Measurements from ENCODE around the gene C10orf62.
"Not testable (repeated sequence)": the region's sequence is repeated elsewhere in the genome, so short reads cannot be mapped to it uniquely, and the experiment has no call there.

C10orf62 gene, protein sequence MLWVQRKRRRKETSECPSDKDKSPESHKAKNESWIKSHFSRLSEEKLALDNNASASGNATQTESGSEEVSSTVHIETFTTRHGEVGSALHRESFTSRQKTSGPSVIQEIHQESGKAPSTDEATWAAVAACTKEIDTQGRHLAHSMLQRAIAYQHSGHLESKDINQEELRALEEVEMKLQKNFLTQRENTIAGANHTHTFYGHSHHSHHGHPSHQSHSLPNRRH

DNA sequence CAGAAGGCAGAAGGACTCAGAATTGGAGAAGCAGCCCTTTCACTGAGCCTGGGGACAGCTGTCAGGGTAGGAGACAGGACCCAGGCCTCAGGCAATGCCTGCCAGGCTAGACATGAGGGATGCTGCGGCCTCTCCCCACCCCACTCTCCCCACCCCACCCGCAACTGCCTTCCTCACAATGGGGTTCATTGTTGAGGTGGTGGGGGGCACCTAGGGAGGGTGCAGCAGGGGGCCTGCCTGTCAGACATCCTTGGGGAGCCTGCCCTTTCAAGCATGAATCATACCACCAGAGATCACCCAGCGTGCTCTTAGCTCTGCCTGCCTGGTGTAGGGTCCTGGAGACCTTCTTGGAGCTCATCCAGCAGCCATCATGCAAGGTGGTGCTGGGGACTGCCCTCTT, at the start of gene C10orf62:
TSS of gene C10orf62 (plus strand) at position 243 of the 400 bp plus-strand sequence. CDS start 177 bp downstream, outside the sequence.
- DNase-seq, result no peak

DNA sequence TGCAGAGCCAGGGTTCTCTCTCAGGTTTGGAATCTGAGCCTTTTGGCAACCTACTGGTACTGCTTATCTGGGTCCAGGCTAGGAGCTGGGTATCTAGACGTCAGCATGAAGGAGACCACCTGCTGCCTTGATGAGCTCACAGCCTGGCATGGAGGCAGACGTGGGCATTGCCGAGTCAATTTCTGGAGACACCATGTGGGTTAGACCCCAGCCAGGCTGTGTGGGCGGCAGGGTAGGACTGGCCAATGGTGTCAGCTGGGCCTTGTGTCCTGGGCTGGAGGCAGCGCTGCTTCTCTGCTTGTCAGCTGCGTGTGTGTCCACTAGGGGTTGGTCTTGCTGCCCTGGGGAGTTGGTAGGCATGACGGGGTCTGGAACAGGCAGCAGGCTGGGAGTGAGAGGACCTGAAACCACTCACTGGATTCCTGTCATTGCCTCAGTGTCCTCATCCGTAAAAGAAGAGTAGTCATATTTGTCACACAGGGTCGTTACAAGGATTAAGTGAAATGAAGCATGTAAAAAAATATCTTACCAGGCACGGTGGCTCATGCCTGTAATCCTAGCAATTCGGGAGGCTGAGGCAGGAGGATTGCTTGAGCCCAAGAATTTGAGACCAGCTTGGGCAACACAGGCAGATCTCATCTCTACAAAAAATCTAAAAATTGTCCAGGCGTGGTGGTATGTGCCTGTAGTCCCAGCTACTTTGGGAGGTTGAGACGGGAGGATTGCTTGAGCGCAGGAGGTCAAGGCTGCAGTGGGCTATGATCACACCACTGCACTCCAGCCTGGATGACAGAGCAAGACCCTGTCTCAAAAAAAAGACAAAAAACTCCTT, 48.6 kb upstream of the C10orf62 start:
- peak; percentile 44 for DNase-seq

DNA sequence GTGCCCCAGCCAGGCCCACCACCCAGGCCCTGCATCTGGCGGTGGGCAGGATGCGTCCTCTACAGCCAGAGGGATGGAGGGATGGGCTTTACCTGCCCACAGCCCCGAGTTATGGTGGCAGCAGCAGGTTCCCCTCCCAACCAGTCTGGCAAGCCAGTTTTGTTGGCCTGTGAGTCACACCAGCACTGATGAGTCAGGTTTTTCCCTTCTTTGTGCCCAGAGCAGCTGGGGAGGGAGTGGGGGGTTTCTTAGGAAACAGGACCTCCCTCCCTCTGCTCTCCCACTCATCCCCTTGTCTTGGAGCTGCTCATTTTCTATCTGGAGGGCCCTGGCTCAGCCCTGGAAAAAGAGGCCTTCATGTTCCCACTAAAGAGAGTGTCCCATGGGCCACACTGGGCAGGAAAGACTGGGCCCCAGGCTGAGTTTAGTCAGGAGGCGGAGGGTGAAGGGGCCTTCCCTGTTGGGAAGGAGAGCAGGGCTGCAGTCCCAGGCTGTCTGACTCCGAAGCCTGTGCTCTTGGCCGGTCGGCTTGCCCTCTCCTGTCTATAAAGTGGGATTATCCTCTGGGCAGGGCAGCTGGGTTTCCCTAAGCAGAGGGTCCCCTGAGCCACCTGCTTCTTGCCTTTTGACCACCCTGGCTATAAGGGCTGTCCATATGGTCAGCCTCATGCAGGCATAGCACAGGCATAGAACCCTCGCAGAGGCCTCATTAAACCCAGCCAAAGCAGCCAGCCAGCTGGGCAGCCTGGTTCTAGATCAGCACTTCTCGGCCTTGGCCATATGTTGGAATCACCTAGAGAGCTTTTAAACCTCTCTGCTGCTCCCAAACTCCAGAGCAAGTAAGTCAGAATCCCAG, 47.1 kb upstream of the C10orf62 start:
- peak; percentile 92 for DNase-seq

DNA sequence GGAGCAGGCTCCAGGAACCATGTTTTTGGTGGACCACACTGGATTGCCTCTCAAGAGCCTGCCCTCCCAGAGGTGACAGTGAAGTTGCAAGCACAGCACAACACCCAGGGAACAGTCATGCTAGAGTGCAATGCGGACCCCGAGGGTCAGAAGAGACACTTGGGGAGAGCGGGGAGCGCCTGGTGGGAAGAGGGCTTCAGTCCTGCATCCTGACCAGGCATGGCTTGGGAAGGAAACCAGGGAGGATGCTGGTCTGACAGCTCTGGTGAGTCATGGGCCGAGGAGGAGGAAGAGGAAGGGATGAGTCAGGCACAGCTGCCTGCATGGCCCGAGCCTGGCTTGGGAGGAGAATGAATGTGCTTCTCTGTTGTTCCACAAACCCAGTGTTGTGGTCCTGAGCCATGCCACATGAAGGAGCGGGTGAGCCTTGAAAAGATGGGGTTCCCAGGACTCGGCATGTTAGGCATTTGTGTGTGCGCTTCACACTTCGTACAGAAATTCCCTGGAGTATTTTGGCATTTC, 46.4 kb upstream of the C10orf62 start:
- peak; percentile 87 for DNase-seq

DNA sequence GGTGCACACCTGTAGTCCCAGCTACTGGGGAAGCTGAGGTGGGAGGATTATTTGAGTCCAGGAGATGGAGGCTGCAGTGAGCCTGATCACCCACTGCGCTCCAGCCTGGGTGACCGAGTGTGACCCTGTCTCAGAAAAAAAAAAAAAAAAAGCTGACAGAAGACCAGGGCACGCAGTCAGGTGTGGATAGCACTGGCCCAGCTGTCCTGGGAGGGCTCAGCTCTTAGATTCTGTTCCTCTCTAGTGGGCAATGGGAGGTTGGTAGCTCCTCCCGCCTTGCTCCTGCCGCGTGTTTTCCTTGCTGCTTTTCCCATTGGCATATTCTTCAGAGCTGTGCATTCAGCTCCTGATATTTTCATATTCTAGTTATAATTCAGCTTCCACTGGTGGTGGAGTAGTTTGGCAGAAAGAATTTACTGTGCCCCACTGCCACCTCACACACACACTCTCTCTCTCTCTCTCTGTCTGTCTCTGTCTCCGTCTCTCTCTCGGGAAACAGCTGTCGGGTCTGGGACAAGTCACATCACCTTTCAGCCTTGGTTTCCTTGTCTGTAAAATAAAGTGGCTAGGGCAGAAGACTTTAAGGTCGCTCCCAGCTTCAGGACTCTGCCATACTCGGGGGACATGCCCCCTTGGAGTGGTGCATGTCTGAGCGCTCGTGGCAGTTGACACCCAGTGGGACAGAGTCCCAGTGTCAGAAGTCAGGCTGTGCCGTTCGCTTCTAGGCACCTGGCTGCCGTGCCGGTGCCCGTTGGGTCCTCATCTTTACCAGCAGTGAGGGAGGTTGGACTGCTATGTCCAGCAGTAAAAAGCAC, 42.9 kb upstream of the C10orf62 start:
- no peak for DNase-seq

DNA sequence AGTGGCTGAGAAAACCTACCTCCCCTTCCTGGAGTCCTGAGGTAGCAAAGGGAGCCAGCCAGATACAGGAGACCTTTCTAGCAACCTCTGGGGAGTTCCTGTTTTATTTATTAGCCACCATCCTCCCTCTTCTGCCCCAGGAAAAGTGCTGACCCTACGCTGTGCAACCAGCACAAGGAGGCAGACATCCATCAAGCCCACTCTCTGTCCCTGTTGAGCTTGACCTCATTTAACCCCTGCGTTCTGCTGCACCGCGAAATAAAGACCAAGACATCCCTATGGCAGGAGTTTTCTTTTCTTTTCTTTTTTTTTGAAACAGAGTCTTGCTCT, 42.3 kb upstream of the C10orf62 start:
- no peak for DNase-seq

DNA sequence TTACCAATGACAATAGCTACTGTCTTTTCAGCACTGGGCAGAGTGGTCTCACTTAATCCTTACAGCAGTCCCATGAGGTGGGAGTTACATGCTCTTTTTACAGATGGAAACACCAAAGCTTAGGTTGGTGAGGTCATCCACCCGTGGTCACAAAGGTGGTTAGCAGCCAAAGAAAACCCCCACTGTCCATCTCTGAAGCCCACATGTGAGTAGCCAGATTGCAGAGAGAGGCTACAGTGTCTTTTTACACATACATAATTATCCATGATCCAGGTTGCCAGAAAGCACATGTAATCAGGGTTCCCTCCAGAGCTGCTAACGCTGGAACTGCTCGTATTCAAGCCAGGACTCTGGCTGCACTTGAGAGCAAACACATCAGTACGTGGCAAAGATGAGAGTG, 41.6 kb upstream of the C10orf62 start:
- no peak for DNase-seq

DNA sequence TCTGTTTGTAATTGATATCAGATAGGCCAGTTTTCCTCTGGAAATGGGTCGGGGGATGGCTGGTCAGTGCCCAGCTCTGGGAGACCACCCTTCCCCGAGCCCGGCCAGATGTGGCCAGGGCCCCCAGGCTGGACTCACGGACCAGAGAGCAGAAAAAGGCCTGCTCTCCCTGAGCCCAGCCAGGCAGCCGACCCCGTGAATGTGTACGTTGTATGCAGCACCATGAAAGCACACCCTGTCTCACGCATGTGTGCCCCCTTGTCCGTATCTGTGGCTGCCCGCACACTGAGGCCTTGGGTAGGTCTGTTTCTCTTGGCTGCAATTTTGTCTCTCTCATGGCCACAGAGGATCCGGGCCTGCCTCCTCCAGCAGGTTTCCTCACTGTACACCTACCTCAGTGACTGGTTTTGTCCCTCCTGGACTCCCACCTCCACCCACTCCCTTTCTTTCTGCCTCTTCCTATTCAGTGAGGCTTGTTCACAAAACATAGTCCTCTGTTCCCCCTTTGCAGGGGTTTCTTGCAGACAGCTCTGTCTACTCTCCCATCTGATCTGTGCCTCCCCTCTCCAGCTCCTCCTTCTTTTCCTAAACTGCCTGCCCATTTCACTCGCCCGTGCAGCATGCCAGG, 40.6 kb upstream of the C10orf62 start:
- no peak for DNase-seq

DNA sequence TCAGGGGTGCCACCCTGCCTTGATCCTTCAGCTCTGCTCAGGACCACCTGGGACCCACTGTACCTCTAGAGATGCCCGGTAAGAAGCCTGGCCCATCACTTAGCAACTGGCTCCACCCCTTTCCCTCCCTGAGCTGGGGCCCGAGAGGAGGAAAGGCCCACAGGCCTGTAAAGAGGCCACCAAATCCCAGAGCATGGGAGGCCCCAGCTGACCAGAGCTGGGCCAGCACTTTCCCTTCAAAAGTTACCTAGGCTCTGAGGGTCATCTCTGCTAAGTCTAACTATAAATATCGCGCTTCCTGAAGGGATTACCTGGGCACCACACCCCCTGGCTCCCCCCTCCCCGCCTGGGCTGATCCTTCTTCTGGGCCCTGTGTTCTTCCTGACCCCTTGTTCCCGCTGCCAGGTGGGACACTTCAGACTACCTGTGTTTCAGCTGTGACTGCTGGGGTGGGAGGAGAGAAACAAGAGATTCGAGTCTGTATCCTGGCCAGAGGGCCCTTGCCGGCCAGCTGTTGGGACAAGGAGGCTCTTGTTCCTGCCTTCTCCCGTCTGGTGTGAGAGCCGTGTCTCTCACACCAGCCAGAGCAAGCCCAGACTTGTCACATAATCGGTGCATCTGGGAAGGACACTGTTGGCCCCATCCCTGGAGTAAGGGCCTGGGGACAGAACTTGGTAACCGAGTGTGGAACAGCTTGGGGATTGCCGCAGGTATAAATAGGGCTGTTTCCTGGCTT, 39.8 kb upstream of the C10orf62 start:
- no peak for DNase-seq

DNA sequence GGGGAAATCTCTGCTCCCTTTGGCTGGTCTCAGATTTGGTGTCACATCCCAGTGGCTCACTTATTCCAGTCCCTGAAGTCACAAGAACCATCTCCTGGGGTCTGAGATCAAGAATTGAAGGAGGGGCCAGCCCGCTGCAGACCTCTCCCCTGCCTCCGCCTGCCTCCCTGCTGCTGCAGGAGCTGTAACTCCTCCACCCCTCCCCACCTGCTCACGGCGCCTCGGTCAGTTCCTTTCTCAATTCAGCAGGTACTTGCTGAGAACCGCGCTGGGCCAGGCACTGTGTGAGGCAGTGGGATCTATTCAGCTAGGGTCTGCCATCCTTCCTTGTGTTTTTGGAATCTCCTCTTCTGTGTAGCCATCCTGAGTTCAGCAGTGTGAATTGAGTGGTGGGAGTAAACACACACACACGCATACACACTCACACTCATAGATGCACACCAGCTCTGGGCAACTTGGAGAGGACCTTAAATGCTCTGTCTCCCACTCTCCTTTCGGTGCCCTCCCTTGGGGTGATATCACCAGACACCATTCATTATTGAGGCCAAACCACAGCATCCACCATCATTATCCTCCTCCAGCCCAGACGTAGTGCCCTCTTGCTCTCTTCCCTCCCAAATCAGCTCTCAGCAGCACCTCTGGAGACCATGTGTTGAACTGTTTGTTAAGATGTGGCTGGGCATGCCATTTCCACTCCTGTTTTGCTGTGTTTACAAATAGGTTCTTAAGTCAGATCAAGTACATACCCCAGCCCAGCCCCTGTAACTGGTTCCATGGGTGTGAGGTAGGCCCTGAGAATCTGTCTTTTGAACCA, 39.0 kb upstream of the C10orf62 start:
- no peak for DNase-seq

DNA sequence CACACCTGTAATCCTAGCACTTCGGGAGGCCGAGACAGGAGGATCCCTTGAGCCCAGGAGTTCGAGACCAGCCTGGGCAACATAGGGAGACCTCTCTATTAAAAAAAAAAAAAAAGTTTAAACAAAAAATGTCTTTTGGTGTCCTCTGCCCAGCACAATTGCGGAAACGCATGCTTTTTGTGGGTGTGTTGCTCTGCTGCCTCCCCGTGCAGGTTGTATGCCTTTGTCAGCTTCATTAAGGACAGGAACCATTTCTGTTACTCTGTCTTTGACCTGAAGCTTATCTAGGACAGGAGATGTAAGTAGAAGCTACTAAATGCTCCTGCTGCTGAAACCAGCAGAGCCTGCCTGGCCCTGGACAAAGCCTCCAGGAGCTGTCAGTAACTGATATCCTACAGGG, 38.2 kb upstream of the C10orf62 start:
- DNase-seq, result no peak

DNA sequence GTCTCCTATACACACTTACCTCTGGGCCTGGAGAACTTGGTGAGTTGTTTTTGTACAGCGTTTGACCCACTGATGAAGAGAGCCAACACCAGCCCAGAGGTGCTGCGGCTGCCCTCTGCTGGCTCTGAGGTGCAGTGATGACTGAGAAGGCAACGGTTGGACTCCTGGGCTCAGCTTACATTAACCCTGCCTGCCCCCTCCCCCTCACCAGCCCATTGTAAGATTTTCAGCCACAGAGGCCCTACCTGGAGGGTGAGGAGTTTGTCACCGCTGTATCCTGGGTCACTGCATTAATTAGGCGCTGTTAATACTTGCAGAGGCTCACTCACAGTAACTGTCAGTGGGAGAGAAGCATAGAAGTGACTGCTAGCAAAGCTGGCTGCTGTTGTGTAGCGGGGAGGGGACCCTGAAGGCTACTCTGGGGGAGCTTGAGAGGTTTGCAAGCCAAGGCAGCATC, 35.9 kb upstream of the C10orf62 start:
- DNase-seq, result peak; percentile 61

DNA sequence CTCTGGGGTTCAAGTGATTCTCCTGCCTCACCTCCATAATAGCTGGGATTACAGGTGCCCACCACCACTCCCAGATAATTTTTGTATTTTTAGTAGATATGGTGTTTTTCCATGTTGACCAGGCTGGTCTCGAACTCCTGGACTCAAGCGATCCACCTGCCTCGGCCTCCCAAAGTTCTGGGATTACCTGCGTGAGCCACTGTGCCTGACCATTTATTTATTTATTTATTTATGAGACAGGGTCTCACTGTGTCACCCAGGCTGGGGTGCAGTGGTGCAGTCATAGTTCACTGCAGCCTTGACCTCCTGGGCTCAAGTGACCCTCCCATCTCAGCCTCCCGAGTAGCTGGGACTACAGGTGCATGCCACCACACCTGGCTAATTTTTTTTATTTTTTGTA, 35.2 kb upstream of the C10orf62 start:
- DNase-seq, result not testable (repeated sequence)

DNA sequence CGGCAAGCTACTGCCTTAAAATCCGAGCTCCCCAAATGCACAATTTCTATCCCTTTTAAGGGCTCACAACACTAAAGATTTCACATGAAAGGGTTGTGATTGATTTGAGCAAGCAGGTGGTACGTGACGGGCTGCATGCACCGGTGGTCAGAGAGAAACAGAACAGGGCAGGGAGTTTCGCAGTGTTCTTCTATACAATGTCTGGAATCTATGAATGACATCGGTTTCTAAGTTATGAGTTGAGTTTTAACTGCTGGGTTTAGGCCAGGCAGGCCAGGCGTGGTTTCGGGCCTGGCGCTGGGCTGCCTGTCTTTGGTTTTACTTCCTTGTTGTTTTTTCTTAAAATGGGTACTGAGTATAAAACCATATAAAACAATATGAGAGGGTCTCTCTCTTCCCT, 34.0 kb upstream of the C10orf62 start:
- DNase-seq, result not testable (repeated sequence)

DNA sequence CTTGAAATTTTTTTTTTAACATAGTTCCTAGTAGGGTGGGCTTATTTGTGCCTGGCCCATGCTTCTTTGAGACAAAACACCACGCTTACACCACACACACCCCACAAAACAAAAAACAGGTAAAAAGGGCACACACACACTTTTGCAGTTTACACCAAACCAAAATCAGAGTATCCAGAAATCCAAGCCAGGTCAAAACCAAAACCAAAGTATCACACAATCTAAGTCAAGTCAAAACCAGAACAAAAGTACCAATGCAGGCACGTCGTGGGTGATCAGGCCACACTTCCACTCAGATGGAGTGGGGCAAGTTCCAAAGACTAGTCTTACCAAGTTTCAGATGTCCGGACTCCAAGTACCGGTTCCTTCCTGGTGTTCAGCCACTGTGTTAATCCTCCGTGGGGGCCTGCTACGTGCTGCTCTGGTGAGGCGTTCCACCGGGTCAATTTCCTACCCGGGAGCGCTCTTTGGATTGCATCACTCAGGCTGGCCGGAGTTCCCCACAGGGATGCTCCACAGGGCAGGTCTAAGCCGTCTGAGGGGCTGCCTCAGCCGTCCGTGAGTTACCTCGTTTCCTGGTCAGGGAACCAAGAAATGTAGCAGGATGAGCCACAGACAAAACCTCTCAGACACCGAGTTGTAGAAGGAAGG, 28.7 kb upstream of the C10orf62 start:
- peak; percentile 75 for DNase-seq

DNA sequence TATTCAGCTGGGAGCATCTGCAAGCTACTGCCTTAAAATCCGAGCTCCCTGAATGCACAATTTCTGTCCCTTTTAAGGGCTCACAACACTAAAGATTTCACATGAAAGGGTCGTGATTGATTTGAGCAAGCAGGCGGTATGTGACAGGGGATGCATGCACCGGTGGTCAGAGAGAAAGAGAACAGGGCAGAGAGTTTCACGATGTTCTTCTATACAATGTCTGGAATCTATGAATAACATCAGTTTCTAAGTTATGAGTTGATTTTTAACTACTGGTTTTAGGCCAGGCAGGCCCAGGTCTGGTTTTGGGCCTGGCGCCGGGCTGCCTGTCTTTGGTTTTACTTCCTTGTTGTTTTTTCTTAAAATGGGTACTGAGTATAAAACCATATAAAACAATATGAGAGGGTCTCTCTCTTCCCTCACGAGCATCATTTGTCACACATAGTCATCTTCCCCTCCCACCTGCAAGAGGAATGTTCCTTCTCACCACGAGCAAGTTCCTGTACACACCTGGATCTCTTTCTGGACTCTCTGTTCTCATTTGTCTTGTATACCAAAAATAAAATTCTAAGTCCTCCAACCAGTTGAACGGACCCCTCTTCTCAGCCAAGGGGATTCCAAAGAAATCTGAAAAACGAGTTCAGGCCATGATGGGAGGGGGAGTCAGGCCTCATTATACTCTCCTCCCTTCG, 28.0 kb upstream of the C10orf62 start:
- not testable (repeated sequence) for DNase-seq

DNA sequence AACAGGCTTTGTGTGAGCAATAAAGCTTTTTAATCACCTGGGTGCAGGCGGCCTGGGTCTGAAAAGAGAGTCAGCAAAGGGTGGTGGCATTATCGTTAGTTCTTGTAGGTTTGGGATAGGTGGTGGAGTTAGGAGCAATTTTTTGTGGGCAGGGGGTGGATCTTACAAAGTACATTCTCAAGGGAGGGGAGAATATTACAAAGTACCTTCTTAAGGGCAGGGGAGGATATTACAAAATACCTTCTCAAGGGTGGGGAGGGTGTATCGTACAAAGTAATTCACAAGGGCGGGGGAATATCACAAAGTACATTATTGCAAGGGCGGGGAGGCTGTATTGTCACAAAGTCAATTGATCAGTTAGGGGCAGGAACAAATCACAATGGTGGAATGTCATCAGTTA, 27.2 kb upstream of the C10orf62 start:
- DNase-seq, result not testable (repeated sequence)

DNA sequence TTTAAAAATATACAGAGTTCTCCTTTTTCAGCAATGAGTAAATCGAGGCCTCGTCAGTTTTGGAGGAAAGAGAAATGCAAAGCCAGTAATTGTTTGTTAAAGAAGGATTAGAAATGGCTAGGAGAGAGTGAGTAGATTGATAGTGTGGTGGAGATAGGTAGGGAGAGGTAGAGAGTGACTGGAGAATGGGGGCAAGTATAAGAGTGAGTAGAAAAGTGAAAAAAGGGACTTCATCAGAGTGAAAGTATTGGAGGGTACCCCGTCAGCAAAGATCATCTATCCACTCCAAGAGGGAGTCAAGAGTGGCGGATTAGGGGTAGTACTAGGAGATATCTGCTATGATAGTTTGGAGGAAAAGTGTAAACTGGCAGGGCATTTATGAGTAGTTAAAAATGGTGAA, 26.2 kb upstream of the C10orf62 start:
- DNase-seq, result no peak

DNA sequence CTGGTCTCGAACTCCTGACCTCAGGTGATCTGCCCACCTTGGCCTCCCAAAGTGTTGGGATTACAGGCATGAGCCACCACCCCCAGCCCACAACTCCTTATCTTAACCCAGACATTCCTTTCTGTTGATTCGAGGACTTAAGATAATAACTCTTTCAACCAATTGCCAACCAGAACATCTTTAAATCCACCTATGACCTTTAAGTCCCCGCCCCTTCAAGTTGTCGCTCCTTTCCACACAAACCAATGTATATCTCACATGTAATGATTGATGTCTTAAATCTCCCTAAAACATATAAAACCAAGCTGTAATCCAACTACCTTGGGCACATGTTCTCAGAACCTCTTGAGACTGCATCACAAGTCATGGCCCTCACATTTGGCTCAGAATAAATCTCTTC, 24.7 kb upstream of the C10orf62 start:
- DNase-seq, result peak; percentile 44

Measured in kidney glomerular epithelial cell (primary cell).